Left ventricle myocardium inferior (tissue), 1 donor: ENCODE measurements around the gene CASP9. TPM values are rescaled to one million over a fixed set of nuclear protein-coding genes. Genes with fewer than 3 reads are reported as not detected.
"Not testable (repeated sequence)": the region's sequence is repeated elsewhere in the genome, so short reads cannot be mapped to it uniquely, and the experiment has no call there.

ENCODE experiments used
- DNase-seq: peaks from one replicate; pipeline ENCODE4 v3.0.0-alpha.2; 2020
- H3K27ac ChIP-seq: fragments of 200-600 bp; replicated peaks from 2 replicates; pipeline ENCODE4 v1.8.0; 2021
- H3K27me3 ChIP-seq: fragments of 200-600 bp; 2 replicates; pipeline ENCODE4 v1.8.0; 2021; ENCODE audit warnings: low read depth
- H3K36me3 ChIP-seq: fragments of 200-600 bp; 2 replicates; pipeline ENCODE4 v1.8.0; 2021
- H3K4me1 ChIP-seq: fragments of 200-600 bp; 2 replicates; pipeline ENCODE4 v1.8.0; 2021
- H3K4me3 ChIP-seq: fragments of 200-600 bp; 2 replicates; pipeline ENCODE4 v1.8.0; 2021; ENCODE audit warnings: mild to moderate bottlenecking, moderate library complexity
- H3K9me3 ChIP-seq: fragments of 200-600 bp; replicated peaks from 2 replicates; pipeline ENCODE4 v1.8.0; 2021
- intact Hi-C: fragments of 100-400 bp; cut with micrococcal nuclease; formaldehyde crosslinking; loops from one replicate; pipeline ENCODE4 v1.11.0; 2022
- total RNA-seq: library from RNA; stranded (reverse); fragmentation: NEBNext Ultra II Directional; extraction: Animal tissue kit (Norgen Biotek cat#: 25700); gene quantifications from one replicate; pipeline ENCODE4 v1.2.1, GENCODE V29; 2021
- TF ChIP-seq, protein P1 (sequence below): fragments of 200-600 bp; IDR thresholded peaks from 2 replicates; pipeline ENCODE4 v1.8.0; 2021; ENCODE audit warnings: antibody characterized with exemption, mild to moderate bottlenecking, borderline replicate concordance
- donor health status: DM: no; HTN: yes; CAD: no; lungs with severe emphysema.

Gene CASP9
- total RNA-seq, 1 donor from 2014 or later, result 14.1 TPM

DNA sequence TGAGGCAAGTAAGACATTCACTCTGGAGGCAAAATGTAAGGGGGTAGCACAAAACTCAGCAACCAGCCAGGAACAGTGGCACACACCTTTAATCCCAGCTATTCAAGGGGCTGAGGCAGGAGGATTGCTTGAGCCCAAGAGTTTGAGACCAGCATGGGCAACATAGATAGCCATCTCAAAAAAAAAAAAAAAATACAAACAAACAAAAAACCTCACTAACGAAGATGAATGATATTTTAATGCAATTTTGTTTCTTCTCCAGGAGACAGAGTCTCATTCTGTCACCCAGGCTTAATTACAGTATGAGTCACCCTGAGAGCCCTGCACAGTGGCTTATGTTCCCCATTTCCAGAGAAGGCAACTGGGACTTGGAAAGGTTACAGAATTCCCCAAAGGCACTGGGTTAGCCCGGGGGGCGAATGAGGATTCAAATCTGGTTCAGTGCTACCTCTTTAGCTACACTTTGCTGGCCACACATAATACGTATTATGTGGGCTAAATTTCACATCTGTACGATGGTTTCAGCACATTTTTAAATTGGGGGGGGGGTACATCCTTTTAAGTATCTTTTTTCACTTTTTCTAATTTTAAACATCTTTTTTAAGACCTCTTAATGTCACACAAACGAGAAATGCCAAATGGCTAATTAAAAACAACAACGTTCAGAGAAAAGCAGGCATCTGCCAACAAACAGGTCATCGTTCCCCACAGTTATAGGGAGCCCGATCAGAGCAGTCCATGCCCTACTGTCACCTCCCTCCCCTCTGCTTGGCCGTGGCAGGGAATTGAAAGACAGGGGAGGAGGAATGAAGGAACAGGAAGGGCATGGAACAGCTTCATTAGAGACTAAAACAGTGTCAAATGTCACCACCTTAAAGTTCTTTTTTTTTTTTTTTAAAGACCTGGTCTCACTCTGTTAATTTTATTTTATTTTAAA, 64.0 kb downstream of the CASP9 start:
- no peak overlapping the region for H3K4me3 ChIP-seq
- TF ChIP-seq, protein P1, sequence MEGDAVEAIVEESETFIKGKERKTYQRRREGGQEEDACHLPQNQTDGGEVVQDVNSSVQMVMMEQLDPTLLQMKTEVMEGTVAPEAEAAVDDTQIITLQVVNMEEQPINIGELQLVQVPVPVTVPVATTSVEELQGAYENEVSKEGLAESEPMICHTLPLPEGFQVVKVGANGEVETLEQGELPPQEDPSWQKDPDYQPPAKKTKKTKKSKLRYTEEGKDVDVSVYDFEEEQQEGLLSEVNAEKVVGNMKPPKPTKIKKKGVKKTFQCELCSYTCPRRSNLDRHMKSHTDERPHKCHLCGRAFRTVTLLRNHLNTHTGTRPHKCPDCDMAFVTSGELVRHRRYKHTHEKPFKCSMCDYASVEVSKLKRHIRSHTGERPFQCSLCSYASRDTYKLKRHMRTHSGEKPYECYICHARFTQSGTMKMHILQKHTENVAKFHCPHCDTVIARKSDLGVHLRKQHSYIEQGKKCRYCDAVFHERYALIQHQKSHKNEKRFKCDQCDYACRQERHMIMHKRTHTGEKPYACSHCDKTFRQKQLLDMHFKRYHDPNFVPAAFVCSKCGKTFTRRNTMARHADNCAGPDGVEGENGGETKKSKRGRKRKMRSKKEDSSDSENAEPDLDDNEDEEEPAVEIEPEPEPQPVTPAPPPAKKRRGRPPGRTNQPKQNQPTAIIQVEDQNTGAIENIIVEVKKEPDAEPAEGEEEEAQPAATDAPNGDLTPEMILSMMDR, result no peak
- H3K27ac ChIP-seq, result no peak overlapping the region
- no peak for DNase-seq
- no peaks in the 10 kb centered on the region for H3K4me1 ChIP-seq
- H3K27me3 ChIP-seq, result no peaks in the 10 kb centered on the region
- H3K9me3 ChIP-seq, result no peaks in the 10 kb centered on the region
- intact Hi-C loops, result no loop called here
- no peaks in the 10 kb centered on the region for H3K36me3 ChIP-seq

DNA sequence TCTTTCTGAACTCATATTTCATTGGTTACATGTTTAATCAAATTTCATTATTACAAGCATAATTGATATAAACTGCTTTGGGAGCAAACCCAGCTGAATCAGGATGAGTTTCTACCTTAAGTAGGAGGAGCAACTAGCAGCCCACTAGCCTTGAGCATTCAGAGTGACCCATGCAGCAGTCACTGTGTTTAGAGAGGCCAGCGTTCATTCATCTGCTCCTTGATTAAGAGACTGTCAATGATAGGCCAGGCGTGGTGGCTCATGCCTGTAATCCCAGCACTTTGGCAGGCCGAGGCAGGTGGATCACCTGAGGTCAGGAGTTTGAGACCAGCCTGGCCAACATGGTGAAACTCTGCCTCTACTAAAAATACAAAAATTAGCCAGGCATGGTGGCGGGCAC, 65.6 kb downstream of the CASP9 start:
- H3K27ac ChIP-seq, intact Hi-C loops, H3K9me3 ChIP-seq, H3K4me3 ChIP-seq, H3K4me1 ChIP-seq, H3K27me3 ChIP-seq, DNase-seq, H3K36me3 ChIP-seq: not testable (repeated sequence)

DNA sequence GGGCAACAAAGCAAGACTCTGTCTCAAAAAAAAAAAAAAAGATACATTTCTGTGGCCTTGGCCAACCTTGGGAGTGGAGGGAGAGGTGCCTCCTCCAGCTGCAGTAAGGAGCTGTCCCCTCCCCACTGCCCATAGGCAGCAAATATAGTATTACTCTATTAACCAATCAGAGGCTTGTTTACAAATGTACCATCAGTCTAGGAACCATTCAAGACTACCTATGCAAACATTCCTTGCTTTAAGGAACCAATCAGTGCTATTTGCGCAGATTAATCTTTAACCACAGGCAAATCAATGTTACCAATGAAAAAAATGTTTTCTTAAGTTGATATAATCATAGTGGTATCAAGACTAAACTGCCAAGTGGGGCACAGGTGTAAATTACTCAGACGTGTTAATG, 66.4 kb downstream of the CASP9 start:
- no peaks in the 10 kb centered on the region for H3K9me3 ChIP-seq
- H3K27me3 ChIP-seq, result no peaks in the 10 kb centered on the region
- TF ChIP-seq, protein P1, result no peak
- no peaks in the 10 kb centered on the region for H3K4me1 ChIP-seq
- no peaks in the 10 kb centered on the region for H3K36me3 ChIP-seq
- H3K27ac ChIP-seq, result no peak overlapping the region
- no peak overlapping the region for H3K4me3 ChIP-seq
- intact Hi-C loops, result no loop called here
- DNase-seq, result no peak

DNA sequence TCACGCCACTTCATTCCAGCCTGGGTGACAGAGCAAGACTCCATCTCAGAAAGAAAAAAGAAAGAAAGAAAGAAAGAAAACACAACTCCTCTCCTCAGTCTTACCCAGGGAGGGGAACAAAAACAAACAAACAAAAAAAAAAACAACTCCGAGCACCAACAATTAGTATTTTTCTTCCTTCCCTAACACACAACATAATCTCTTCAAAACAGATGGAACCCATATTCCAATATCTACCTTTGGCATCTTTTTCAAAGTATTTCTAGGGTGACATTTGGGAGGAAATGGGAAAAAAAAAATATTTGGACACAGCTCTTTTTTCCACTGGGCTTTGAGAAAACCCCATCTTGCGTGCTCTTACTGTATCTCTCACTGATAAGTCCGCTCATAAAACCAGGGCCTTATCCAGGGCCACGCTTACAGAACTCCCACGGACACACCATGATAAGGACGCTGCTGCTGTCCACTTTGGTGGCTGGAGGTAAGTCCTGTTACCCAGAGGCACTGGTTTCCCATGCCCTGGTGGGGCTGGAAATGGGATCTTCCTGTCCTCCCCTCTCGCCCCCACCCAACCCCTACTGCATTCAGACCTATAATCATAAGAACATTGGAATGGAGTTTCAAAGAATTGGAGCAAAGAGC, 67.6 kb downstream of the CASP9 start, which contains the start of gene CELA2A:
Gene CELA2A (plus strand): TSS at position 420 of the 642 bp plus-strand sequence. CDS start 22 bp downstream, at position 442.
- intact Hi-C loops, result no loop called here

DNA sequence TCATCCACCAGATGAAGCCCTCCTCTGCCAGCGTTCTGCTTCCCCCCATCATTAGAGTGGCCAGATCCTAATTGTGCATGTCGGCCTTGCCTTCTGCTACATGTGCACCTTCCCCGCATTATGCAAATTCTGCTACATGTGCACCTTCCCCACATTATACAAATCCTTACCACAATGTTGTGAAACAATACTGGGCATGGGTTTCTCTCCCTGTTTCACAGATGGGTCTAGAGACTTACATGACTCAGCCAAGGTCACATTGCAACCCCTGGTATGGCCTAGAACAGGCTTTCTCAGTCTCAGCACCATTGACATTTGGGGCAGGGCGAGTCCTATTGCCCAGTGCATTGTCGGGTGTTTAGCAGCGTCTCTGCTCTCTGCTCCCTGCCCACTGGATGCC, 68.5 kb downstream of the CASP9 start:
- no peaks in the 10 kb centered on the region for H3K4me1 ChIP-seq

More for the DNA sequence above, 67.6 kb downstream of the CASP9 start, which contains the start of gene CELA2A:
- Histone ChIP-seq H3K27ac (no peak within 1 kb of the TSS), H3K27me3 (no peaks in the 10 kb centered on the region), H3K4me3 (no peak within 1 kb of the TSS), H3K9me3 (no peaks in the 10 kb centered on the region), H3K36me3 (no peaks in the 10 kb centered on the region), H3K4me1 (no peaks in the 10 kb centered on the region)
- TF ChIP-seq, protein P1, result no peak
- DNase-seq, result no peak

More for the DNA sequence above, 68.5 kb downstream of the CASP9 start:
- Histone ChIP-seq H3K4me3 (no peak overlapping the region), H3K9me3 (peaks cover 4% of the 10 kb centered on the region), H3K27ac (no peak overlapping the region), H3K27me3 (no peaks in the 10 kb centered on the region), H3K36me3 (no peaks in the 10 kb centered on the region)
- DNase-seq, result no peak
- TF ChIP-seq, protein P1, result no peak
- intact Hi-C loops, result no loop called here
